IPS-NIHi11 (cell line): ENCODE data around the gene S100A2.
"Not testable (repeated sequence)": the region's sequence is repeated elsewhere in the genome, so short reads cannot be mapped to it uniquely, and the experiment has no call there.

Experiments used
- DNase-seq: peaks from one replicate; pipeline ENCODE4 v3.0.0; 2012; ENCODE audit warnings: mixed read lengths, low spot score

Gene S100A2

DNA sequence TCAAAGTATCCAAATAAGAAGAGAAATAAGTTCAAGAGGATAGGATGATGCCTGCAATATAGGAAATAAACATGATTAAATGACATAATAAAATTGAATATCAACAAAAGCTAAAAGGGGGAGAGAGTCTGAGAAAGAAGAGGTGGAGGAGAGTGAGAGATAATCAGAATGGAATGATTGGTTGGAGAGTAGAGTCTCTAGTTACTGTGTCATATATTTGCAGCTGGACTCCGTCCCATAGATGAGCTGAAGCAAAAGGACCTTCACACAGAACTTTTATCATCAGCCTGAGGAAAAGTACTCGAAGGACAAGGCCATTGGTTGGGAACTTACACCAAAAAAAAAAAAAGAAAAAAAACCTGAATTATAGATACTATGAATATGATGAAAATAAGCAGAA lies 22.8 kb upstream of the S100A2 start:
- no peak for DNase-seq

DNA sequence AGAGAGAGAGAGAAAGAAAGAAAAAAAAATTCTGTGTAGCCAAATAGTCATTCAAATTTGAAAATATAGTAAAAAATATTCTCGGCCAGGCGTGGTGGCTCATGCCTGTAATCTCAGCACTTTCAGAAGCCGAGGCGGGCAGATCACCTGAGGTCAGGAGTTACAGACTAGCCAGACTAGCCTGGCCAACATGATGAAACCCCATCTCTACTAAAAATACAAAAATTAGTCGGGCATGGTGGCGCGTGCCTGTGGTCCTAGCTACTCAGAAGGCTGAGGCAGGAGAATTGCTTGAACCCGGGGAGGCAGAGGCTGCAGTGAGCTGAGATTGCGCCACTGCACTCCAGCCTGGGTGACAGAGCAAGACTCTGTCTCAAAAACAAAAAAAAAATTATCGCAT lies 22.4 kb upstream of the S100A2 start:
- not testable (repeated sequence) for DNase-seq

DNA sequence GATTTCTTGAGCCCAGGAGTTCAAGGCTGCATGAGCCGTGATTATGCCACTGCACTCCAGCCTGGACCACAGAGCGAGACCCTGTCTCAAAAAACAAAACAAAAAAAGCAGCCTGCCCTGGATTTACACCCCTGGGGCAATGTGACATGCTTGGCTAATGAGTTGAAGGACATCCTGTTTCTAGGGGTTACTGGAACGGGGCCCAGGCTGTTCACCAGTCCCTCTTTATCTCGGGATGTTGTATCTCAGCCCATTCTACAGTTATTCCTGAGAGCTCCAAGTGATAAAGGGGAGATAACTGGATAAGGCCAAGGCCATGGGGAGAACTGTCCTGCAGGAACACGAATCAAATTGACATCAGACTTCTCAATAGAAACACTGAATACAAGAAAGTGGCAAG lies 21.7 kb upstream of the S100A2 start:
- DNase-seq = no peak

DNA sequence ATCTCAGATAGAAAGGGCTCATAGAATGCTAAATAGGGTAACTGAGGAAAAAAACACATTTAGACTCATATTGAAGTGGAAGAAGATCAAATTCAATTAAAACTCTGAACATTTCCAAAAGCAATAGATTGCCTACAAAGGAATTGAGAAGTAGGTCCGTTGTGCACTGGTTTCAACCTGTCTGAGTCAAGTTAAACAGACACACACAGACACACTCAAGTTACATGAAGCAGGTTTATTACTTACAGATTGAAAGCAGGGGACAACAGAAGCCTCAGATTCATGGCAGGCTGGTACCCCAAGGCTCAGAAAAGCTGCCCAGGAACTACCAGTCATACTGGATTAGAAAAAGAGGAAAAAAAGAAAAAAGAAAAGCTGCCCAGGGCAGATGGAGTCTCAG lies 20.7 kb upstream of the S100A2 start:
- no peak for DNase-seq

DNA sequence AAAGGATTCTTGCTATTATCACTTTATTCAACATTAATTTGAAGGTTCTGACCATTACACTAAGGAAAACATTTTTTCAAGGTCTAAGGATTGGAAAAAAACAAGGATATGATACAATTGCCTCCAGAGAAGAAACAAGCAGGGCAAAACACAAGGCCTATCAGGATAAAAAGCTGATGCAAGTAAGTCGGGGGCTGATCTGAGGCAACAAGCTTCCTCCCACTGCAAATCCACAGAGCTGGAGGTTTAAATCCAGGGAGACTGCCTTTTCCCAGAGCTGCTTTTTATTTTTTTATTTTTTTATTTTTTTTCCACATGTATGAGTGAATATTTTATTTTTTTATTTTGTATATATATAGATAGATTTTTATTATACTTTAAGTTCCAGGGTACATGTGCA lies 19.4 kb upstream of the S100A2 start:
- no peak for DNase-seq

DNA sequence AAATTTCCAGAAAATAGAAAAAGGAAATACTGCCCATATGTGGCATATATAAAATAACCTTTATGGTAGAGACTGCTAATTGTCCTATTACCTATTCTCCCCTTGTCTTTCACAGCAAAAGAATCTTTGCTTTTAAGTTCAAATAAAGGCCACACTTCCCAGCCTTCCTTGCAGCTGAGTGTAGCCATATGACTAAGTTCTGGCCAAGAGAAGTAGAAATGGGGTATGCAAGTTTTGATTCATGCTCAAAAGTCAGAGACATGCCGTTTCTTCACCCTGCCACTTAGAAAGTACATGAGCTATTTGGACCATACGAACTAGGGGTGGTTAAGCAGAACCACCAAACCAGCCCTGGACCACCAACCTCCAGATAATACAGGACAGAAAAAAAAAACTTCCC lies 18.3 kb upstream of the S100A2 start:
- no peak for DNase-seq

DNA sequence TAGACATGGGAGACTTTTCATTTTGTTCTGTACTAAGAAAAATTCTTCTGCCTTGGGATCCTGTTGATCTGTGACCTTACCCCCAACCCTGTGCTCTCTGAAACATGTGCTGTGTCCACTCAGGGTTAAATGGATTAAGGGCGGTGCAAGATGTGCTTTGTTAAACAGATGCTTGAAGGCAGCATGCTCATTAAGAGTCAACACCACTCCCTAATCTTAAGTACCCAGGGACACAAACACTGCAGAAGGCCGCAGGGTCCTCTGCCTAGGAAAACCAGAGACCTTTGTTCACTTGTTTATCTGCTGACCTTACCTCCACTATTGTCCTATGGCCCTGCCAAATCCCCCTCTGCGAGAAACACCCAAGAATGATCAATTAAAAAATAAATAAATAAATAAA lies 17.9 kb upstream of the S100A2 start:
- DNase-seq = not testable (repeated sequence)

DNA sequence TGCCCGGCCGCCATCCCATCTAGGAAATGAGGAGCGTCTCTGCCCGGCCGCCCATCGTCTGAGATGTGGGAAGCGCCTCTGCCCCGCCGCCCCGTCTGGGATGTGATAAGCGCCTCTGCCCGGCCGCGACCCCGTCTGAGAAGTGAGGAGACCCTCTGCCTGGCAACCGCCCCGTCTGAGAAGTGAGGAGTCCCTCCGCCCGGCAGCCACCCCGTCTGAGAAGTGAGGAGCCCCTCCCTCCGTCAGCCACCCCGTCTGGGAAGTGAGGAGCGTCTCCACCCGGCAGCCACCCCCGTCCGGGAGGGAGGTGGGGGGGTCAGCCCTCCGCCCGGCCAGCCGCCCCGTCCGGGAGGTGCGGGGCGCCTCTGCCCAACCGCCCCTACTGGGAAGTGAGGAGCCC lies 17.2 kb upstream of the S100A2 start:
- not testable (repeated sequence) for DNase-seq

DNA sequence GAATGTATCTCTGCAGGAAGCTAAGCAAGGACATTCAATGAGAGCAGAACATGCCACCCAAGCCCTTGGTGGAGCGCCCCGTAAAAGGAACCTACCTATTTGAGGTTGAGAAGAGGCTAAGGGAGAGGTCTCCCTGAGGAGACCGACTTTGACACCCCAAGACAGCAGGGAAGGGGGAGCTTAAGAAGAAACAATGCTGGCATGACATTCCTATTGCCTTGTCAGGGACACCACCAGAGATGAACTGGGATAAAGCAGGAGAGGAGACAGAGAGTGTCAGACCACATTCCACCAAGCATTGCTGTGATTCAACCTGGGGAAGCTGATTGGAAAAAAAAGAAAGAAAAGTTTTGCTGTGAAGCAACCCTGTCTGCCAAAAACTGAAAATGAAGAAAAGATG lies 13.3 kb upstream of the S100A2 start:
- DNase-seq = no peak

DNA sequence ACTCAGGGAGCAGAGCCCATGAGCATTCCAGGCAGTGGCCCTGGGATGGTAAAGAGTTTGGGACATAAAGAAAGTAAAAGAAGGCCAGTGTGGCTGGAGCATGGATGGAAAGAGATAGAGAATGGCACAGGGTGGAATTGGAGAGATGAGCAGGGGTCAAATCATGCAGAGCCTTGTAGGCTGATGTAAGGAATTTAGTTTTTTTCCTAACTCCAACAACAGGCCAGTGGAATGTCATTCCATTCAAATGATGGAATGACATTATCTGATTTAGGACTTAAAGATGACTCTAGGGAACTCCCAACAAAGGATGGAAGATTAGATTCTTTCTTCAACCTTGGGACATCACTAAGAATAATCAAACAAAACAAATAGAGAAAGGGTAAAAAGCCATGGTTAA lies 12.8 kb upstream of the S100A2 start:
- DNase-seq = no peak

DNA sequence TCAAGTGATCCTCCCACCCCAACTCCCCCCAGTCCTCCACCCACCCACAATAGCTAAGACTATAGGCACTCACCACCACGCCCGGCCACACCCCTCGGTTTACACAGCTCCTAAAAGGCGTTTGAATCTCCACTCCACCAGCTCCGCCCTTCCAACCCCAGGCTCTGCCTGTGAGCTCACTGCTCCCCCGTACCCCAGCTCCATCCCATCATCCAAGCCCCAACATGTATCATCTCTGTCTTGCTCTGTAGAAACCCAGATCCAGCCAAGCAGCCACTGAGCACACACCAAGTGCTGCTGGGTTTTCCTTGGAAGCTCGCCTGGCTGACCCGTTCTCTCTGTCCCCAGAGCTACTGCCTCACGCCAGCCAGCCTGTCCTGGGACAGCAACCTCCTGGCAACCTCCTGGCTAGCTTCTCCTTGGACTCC lies 12.0 kb upstream of the S100A2 start:
- no peak for DNase-seq

DNA sequence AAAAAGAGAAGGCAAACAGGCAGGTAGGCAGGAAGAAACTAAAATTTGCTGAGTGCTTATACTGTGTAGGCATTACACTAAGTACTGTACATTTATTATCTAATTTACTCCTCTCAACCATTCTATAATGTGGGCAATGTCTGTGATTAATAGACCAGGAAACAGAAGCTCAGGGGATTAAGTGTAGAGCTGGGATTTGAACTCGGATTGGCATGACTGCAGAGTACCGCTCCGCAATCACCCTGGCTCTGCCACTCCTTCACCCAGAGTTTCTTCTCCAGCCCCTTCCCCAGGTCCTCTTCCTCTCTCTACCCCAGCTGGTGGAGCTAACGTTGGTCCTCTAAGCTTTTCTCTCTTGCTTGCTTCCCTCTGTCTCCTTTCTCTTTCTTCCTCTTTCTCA lies 11.5 kb upstream of the S100A2 start:
- no peak for DNase-seq

DNA sequence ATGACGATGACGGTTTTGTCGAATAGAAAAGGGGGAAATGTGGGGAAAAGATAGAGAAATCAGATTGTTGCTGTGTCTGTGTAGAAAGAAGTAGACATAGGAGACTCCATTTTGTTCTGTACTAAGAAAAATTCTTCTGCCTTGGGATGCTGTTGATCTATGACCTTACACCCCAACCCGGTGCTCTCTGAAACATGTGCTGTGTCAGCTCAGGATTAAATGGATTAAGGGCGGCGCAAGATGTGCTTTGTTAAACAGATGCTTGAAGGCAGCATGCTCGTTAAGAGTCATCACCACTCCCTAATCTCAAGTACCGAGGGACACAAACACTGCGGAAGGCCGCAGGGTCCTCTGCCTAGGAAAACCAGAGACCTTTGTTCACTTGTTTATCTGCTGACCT lies 9.9 kb upstream of the S100A2 start:
- not testable (repeated sequence) for DNase-seq

DNA sequence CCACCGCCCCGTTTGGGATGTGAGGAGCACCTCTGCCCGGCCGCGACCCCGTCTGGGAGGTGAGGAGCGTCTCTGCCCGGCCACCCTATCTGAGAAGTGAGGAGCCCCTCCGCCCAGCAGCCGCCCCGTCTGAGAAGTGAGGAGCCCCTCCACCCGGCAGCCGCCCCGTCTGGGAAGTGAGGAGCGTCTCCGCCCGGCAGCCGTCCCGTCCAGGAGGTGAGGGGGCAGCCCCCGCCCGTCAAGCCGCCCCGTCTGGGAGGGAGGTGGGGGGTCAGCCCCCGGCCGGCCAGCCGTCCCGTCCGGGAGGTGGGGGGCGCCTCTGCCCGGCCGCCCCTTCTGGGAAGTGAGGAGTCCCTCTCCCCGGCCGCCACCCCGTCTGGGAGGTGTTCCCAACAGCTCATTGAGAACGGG lies 9.4 kb upstream of the S100A2 start:
- not testable (repeated sequence) for DNase-seq

DNA sequence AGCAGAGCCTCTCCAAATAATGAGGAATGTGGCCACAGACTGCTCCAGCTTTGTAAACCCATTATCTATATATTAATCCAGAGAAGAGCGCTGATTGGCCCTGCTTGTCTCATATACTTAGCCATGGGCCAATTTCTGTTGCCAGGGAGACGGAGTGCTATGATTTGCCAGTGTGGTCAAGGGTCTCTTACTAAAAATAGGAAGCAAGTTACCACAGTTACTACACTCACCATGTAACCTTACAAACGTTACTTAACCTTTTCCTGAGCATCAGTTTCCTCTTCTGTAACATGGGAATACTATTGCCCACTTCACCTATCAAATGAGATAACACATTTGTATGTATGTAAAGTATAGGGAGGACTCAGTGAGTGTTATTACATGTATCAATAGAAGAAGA lies 7.7 kb upstream of the S100A2 start:
- DNase-seq = no peak

DNA sequence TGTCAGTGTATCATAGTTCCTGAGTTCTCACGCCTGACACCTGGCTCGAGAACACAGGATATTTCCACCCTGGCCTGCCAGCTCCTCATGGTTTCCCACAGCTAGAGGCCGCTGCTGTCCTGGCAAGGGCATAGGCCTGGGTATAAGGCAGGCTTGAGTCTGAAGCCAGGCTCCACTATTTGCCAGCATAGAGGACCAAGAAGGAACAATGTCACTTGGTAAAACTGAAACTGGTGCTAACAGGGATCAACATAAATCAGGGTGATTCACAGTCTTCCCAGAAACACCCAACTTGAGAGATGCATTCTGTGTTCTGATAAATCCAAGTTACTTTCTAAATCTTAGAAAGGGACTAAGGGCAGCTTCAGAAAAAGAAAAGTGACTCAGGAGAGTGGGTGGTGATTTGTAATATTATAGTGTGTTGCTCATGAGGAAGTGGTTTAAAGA lies 6.9 kb upstream of the S100A2 start:
- DNase-seq = peak; percentile 70

DNA sequence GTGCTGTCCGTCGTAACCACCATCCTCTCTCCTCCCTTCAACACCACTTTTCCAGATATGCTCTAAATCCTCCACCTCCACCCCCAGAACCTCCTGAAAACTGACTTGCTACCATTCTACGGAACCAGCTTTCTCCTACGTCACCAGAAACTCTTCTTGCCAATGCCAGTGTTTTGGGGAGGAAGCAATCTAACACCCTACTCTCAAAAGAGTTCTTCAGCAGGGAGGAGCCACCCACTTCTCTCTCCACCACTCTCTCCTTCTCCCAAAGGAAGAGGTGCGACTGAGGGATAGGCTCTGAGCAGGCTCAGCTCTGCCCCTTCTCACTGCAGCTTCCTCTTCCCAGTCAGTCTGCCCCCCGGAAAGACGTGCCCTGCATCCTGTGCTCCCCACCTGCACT lies 6.1 kb upstream of the S100A2 start:
- no peak for DNase-seq

DNA sequence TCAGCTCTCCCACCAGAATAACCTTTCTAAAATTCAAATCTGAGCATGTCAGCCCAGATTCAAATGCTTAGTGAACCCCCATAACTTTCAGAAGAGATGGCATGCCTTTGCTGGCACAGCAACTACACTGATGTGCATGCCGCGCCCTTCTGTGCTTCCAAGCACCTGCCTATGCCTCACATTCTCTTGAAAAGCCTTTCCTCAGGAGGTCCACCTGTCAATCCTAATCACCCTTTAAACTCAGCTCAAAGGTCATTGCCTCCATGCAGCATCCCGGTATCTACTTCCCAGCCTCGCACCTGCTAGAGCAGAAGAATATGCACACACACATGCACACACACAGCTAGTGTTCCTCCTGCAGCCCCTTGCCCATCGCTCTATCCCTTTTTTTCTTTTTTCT lies 5.2 kb upstream of the S100A2 start:
- DNase-seq = no peak

DNA sequence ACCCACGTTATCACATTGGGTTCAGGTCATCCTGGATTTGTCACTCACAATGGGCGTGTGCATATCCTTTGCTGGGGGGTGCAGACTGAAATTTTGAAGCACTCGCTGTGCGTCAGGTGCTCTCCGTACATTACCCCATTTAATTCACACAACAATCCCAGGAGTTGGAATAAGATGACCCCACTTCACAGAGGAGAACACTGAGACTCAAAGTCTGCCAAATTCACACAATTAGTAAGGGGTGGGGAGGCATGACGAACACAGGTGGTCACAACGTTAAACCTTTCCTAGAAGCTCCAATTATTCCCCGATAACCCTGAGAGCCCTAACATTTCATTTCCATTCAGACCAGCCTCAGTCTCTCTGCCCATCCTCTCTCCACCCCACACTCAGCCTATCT lies 3.8 kb upstream of the S100A2 start:
- DNase-seq = no peak

DNA sequence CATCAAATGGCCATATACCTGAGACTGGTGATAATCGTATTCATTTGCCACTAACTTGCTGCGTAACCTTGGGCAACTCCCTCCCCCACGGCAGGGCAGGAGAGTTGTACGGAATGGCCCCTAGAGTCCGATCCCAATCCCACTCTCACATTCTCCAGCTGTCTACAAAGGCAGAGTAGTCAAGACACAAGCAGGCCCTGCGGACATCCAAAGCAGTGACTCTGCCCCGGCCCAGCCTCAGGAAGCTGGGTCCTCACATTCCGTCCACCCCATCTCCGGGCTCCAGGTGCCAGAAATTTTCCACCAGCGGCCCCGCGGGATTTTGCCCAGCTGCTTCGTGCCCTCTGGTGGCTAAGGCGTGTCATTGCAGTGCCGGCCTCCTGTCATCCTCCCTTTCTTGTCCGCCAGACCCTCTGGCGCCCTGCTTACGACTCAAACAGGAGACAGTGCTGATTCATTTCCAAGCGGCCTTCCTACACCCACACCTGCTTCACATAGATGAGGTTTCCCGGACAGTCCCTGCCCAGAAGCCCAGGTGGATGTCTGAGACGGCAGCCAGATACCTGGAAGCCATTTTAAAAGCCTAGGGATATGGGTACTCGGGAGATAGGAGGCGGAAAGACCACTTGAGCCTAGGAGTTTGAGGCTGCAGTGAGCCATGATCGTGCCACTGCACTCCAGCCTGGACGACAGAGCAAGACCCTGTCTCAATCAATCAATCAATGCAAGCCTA lies 2.9 kb upstream of the S100A2 start:
- DNase-seq = peak; percentile 90

DNA sequence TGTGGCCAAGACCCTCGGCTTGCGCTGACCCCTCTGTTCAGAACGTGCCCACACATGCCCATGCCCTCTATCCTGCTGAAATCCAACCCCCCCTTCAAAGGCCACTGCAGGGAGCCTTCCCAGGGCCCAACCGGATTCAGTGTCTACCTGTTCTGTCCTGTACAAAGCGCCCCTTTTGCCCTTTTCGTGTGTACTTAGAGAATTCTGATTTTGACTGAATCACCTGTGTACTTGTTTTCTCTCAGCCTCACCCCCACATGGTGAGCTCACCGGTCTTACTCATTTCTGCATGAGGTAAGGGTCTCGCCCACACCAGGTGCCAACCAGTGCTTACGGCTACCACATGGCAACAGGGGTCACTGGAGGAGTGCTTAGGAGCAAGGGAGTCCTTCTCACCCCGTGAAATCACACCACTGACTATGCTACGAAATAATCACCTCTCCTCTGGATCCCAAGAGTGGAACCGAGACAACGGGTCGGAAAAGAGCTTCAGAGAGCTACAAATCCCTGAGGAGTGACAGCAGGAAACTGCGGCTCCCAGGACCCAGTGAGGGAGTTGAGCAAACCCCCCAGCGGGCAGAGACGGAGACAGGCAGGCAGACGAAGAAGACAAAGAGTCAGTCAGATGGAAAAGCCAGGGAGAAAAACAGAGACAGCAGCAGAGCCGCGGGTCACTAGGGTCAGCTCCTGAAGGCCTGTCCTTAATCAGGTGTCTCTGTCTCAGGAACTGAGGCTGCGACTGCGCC lies 2.1 kb upstream of the S100A2 start:
- no peak for DNase-seq

DNA sequence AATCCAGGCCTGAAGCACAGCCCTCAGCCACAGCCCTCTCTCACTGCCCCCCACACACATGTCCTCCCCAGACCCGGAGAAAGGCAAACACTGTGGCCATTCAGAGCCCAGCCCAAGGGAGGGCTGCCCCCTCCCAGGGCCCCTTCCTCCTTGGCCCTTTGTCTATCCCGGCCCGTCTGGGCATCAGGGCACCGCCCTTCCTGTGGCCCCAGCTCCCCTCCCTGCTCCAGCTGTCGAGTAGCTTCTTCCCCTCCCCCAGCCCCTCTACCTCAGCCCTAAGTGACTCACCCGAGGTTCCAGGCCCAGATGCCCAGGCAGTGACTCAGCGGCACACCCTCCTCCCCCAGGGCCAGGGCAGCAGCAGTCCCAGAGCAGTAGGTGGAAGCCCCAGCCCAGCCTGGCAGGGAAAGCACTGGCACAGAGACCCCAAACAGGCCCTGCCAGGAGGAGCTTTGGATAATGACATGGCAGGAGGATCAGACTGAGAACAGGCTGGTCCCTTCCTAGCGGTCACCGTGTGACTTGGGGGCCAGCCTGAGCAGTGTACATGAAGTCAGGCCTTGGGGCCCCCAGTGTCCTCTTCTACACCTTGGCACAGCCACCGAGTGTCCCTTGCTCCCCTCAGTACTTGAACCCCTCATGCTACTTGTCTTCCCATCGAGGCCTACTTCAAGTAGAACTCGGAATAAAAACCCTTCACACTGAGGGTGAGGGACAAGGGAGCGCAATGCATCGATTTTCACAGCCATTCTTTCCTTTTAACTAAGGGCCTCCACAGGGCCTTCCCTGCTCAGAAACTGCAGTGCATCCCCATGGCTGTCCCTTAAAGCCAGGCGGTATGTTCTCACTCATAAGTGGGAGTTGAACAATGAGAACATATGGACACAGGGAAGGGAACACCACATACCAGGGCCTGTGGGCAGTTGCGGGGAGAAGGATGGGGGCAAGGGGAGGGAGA lies 1.0 kb upstream of the S100A2 start:
- peak; percentile 86 for DNase-seq

DNA sequence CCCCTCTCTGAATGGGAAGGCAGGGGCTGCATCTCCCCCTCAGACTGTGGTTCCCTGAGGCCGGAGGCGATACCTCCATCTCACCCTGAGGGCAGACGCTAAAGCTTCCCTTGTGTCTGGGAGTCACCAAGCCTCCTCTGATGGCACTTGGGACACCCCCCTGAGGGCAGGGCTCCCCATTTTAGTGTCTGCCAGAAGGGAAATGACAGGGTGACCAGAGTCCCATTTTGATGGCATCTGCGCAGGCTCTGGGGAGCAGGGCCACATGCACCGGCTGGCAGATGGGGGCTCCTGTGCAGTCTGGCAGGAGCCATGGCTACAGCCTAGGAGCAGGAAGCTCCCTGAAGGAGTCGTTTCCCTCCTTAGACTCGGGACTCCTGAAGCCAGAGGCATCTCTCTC lies 1.7 kb downstream of the S100A2 start:
- DNase-seq = no peak
